ENCODE data around the gene ICAM3.

The ICAM3 gene

GRCh38 chr19:10290357-10290875 is 49.0 kb downstream of the ICAM3 start:
- DNase-seq, result peak; percentile 42

- peak; percentile 52 for DNase-seq
Measured at GRCh38 chr19:10289836-10290356, 49.5 kb downstream of the ICAM3 start, which contains the start of gene ICAM5. Gene ICAM5, plus strand, starts transcription at chr19:10289952. Its CDS starts 92 bp downstream, at chr19:10290044.

- DNase-seq, result peak; percentile 68
Measured at GRCh38 chr19:10289167-10289835, 50.1 kb downstream of the ICAM3 start.

GRCh38 chr19:10288662-10289166 is 50.7 kb downstream of the ICAM3 start:
- peak; percentile 35 for DNase-seq

GRCh38 chr19:10286803-10287737 is 52.4 kb downstream of the ICAM3 start, which contains the start of gene ICAM4:
Gene ICAM4, plus strand, starts transcription at chr19:10286955. Its CDS starts 58 bp downstream, at chr19:10287013.
- peak; percentile 41 for DNase-seq

GRCh38 chr19:10285393-10285792 is 54.0 kb downstream of the ICAM3 start:
- DNase-seq, result no peak

DNA sequence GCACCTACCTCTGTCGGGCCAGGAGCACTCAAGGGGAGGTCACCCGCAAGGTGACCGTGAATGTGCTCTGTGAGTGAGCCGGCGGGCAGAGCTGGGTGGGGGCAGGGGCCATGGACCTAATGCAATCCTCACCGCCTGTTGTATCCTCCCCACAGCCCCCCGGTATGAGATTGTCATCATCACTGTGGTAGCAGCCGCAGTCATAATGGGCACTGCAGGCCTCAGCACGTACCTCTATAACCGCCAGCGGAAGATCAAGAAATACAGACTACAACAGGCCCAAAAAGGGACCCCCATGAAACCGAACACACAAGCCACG is 54.5 kb downstream of the ICAM3 start:
- no peak for DNase-seq

DNA sequence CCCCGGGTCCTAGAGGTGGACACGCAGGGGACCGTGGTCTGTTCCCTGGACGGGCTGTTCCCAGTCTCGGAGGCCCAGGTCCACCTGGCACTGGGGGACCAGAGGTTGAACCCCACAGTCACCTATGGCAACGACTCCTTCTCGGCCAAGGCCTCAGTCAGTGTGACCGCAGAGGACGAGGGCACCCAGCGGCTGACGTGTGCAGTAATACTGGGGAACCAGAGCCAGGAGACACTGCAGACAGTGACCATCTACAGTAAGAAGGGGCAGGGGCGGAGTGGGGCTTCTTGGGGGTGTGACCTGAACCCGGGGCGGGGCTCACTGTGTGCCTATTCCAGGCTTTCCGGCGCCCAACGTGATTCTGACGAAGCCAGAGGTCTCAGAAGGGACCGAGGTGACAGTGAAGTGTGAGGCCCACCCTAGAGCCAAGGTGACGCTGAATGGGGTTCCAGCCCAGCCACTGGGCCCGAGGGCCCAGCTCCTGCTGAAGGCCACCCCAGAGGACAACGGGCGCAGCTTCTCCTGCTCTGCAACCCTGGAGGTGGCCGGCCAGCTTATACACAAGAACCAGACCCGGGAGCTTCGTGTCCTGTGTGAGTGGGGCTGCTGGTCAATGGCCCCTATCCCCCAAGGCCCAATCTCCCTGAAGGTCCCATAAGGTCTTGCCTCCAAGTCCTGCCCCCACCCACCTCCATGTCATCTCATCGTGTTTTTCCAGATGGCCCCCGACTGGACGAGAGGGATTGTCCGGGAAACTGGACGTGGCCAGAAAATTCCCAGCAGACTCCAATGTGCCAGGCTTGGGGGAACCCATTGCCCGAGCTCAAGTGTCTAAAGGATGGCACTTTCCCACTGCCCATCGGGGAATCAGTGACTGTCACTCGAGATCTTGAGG is 55.1 kb downstream of the ICAM3 start:
- no peak for DNase-seq
